Sigmoid colon (tissue), 7 donors: ENCODE measurements around the gene DIP2B. TPM values are rescaled to one million over a fixed set of nuclear protein-coding genes. Genes with fewer than 3 reads are reported as not detected.

Source experiments
- DNase-seq: peaks from one replicate; pipeline ENCODE4 v3.0.0-alpha.2; 2019
- H3K27ac ChIP-seq, 4 donors: fragments of 200-600 bp; sonication (generic); one replicate each; pipeline ENCODE4 v1.5.1; 2016 to 2019; ENCODE audit warnings: mild to moderate bottlenecking in 1 of 4
- H3K27me3 ChIP-seq, 3 donors: fragments of 200-600 bp; sonication (generic); one replicate each; pipeline ENCODE4 v1.5.1; 2019; ENCODE audit warnings: mild to moderate bottlenecking in 1 of 3
- H3K36me3 ChIP-seq, 4 donors: fragments of 200-600 bp; sonication (generic); one replicate each; pipeline ENCODE4 v1.5.1; 2016 to 2019
- H3K4me1 ChIP-seq, 4 donors: fragments of 200-600 bp; sonication (generic); one replicate each; pipeline ENCODE4 v1.5.1; 2017 to 2019
- H3K4me3 ChIP-seq, 4 donors: fragments of 200-600 bp; sonication (generic); one replicate each; pipeline ENCODE4 v1.5.1; 2017 to 2019; ENCODE audit warnings: mild to moderate bottlenecking in 2 of 4, moderate library complexity in 1 of 4
- H3K9me3 ChIP-seq, 4 donors: fragments of 200-600 bp in 3 of 4; sonication (generic) in 3 of 4; one replicate each; pipeline versions ENCODE4 v1.5.1 to v1.6.1; 2013 to 2019
- CTCF ChIP-seq, 4 experiments: fragments of 450-650 bp in 3 of 4; fragments of 200-600 bp in 1 of 4; IDR thresholded peaks; one replicate each; pipeline ENCODE4 v1.5.1; 2016 to 2019; ENCODE audit warnings: antibody characterized with exemption in 4 of 4, mild to moderate bottlenecking in 3 of 4, moderate library complexity in 2 of 4
- EP300 ChIP-seq, 4 donors: sonication (generic); formaldehyde crosslinking; IDR thresholded peaks; one replicate each; pipeline ENCODE4 v1.6.1; 2017; ENCODE audit warnings: antibody characterized with exemption in 4 of 4
- POLR2A ChIP-seq, 2 donors: fragments of 450-650 bp; IDR thresholded peaks; one replicate each; pipeline ENCODE4 v1.6.1; 2016; ENCODE audit warnings: antibody characterized with exemption in 2 of 2, mild to moderate bottlenecking in 2 of 2, moderate library complexity in 2 of 2
- POLR2AphosphoS5 ChIP-seq, 4 donors: sonication (generic); formaldehyde crosslinking; IDR thresholded peaks; one replicate each; pipeline ENCODE4 v1.6.1; 2017; ENCODE audit warnings: antibody characterized with exemption in 4 of 4
- WGBS, 2 donors: extraction: QIAGEN DNeasy Blood & Tissue Kit; methylation state at CpG; one replicate each; pipeline ENCODE4 v1.1.7; 2013; 5-methylcytosine and 5-hydroxymethylcytosine counted together
- intact Hi-C: fragments of 100-400 bp; cut with DNase I; formaldehyde crosslinking; loops from one replicate; pipeline ENCODE4 v1.15.1; 2023
- polyA plus RNA-seq, 3 donors: library from polyadenylated mRNA; stranded (reverse); fragments of 200-250 nt; gene quantifications; one replicate each; pipeline ENCODE4 v1.2.3, GENCODE V29; 2013
- total RNA-seq, 4 donors: library from RNA; depleted of rRNA; stranded (reverse); fragments of >200 nt; gene quantifications; one replicate each; pipeline ENCODE4 v1.1.0, GENCODE V29; 2016
- donor health status: healthy with polysubstance abuse.
- donor health status: Bipolar disorder and iron deficiency.
- donor health status: healthy.

DIP2B gene
- total and polyA plus RNA-seq, 7 donors: 7.2 to 28.0 (median 16.4) TPM

GRCh38 chr12:50514526-50515276, 9.9 kb downstream of the DIP2B start:
- Histone ChIP-seq H3K4me3 (no peak overlapping the region), H3K36me3 (no peaks in the 10 kb centered on the region), H3K27ac (no peak overlapping the region), H3K4me1 (peaks cover 0 to 24% (median 11%) of the 10 kb centered on the region in 4 donors), H3K9me3 (no peaks in the 10 kb centered on the region), H3K27me3 (no peaks in the 10 kb centered on the region)
- no peak for TF ChIP-seq EP300 (IDR thresholded peaks at IDR 0.05)
- TF ChIP-seq CTCF (IDR thresholded peaks at IDR 0.05): no peak
- no peak for TF ChIP-seq POLR2AphosphoS5 (IDR thresholded peaks at IDR 0.05)
- TF ChIP-seq POLR2A (IDR thresholded peaks at IDR 0.05): no peak
- intact Hi-C loops: no loop called here
- DNase-seq: no peak
- 58 to 63% methylated on average over 4 of the region's 4 CpGs for WGBS, 2 donors

- 70 to 88% methylated on average over 2 of the region's 2 CpGs for WGBS, 2 donors
- H3K27me3 ChIP-seq: no peaks in the 10 kb centered on the region
- H3K9me3 ChIP-seq: no peaks in the 10 kb centered on the region
- intact Hi-C loops: no loop called here
- no peak overlapping the region for H3K4me3 ChIP-seq
- TF ChIP-seq POLR2A (IDR thresholded peaks at IDR 0.05): no peak
- TF ChIP-seq POLR2AphosphoS5 (IDR thresholded peaks at IDR 0.05): no peak
- no peak for TF ChIP-seq EP300 (IDR thresholded peaks at IDR 0.05)
- TF ChIP-seq CTCF (IDR thresholded peaks at IDR 0.05): no peak
- no peak overlapping the region for H3K27ac ChIP-seq
- no peaks in the 10 kb centered on the region for H3K36me3 ChIP-seq
- peaks cover 0 to 30% (median 18%) of the 10 kb centered on the region in 4 donors for H3K4me1 ChIP-seq
- no peak for DNase-seq
These were observed 10.8 kb downstream of the DIP2B start for GRCh38 chr12:50515587-50515986.

- peaks cover 0 to 44% (median 28%) of the 10 kb centered on the region in 4 donors for H3K4me1 ChIP-seq
- DNase-seq: no peak
- no peak for TF ChIP-seq POLR2A (IDR thresholded peaks at IDR 0.05)
- TF ChIP-seq CTCF (IDR thresholded peaks at IDR 0.05): no peak
- no peak for TF ChIP-seq EP300 (IDR thresholded peaks at IDR 0.05)
- TF ChIP-seq POLR2AphosphoS5 (IDR thresholded peaks at IDR 0.05): no peak
- peak overlapping the region in 3 of 4 donors; percentile 11 to 45 (median 36) for H3K27ac ChIP-seq
- WGBS, 2 donors: 20 to 40% methylated on average over 3 of the region's 3 CpGs
- H3K9me3 ChIP-seq: no peaks in the 10 kb centered on the region
- H3K4me3 ChIP-seq: no peak overlapping the region
- no peaks in the 10 kb centered on the region for H3K36me3 ChIP-seq
- intact Hi-C loops: no loop called here
- H3K27me3 ChIP-seq: no peaks in the 10 kb centered on the region
These were observed 12.8 kb downstream of the DIP2B start for GRCh38 chr12:50517421-50518048.

- Histone ChIP-seq H3K9me3 (no peaks in the 10 kb centered on the region), H3K36me3 (no peaks in the 10 kb centered on the region), H3K27ac (peak overlapping the region in 3 of 4 donors; percentile 11 to 45 (median 36)), H3K27me3 (no peaks in the 10 kb centered on the region), H3K4me1 (peaks cover 0 to 44% (median 28%) of the 10 kb centered on the region in 4 donors), H3K4me3 (no peak overlapping the region)
- no peak for DNase-seq
- 88 to 93% methylated on average over 11 of the region's 11 CpGs for WGBS, 2 donors
- TF ChIP-seq EP300 (IDR thresholded peaks at IDR 0.05) (no peak), POLR2AphosphoS5 (IDR thresholded peaks at IDR 0.05) (no peak), POLR2A (IDR thresholded peaks at IDR 0.05) (no peak), CTCF (IDR thresholded peaks at IDR 0.05) (no peak)
- intact Hi-C loops: no loop called here
These were observed 13.3 kb downstream of the DIP2B start for GRCh38 chr12:50518090-50518489.
